ENCODE data around the gene ZNF407. TPM values are rescaled to one million over a fixed set of nuclear protein-coding genes. Genes with fewer than 3 reads are reported as not detected.

The ZNF407 gene
- total RNA-seq, 2 donors from 2014 or later: 11.7 to 22.2 TPM

DNA sequence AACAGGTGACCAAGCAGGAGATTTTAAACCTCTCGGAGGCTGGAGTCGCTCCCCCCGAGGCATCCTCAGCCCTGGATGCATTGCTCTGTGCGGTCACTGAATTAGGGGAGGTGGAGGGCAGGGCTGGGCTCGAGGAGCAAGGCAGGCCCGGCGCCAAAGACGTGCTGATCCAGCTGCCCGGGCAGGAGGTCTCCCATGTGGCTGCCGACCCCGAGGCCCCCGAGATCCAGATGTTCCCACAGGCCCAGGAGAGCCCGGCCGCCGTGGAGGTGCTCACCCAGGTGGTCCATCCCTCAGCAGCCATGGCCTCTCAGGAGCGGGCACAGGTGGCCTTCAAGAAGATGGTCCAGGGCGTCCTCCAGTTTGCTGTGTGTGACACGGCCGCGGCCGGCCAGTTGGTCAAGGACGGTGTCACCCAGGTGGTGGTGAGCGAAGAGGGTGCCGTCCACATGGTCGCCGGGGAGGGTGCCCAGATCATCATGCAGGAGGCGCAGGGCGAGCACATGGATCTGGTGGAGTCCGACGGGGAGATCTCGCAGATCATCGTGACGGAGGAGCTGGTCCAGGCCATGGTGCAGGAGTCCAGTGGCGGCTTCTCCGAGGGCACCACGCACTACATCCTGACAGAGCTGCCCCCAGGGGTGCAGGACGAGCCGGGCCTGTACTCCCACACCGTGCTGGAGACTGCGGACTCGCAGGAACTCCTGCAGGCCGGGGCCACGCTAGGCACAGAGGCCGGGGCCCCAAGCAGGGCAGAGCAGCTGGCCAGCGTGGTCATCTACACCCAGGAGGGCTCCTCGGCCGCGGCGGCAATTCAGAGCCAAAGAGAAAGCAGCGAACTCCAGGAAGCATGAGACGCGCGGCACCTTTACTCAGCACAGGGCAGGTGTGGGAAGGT, 466.2 kb downstream of the ZNF407 start:
- no peak for TF ChIP-seq POLR2A (IDR thresholded peaks at IDR 0.05)
- TF ChIP-seq, protein P1, sequence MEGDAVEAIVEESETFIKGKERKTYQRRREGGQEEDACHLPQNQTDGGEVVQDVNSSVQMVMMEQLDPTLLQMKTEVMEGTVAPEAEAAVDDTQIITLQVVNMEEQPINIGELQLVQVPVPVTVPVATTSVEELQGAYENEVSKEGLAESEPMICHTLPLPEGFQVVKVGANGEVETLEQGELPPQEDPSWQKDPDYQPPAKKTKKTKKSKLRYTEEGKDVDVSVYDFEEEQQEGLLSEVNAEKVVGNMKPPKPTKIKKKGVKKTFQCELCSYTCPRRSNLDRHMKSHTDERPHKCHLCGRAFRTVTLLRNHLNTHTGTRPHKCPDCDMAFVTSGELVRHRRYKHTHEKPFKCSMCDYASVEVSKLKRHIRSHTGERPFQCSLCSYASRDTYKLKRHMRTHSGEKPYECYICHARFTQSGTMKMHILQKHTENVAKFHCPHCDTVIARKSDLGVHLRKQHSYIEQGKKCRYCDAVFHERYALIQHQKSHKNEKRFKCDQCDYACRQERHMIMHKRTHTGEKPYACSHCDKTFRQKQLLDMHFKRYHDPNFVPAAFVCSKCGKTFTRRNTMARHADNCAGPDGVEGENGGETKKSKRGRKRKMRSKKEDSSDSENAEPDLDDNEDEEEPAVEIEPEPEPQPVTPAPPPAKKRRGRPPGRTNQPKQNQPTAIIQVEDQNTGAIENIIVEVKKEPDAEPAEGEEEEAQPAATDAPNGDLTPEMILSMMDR (IDR thresholded peaks at IDR 0.05): no peak
- TF ChIP-seq POLR2AphosphoS5 (IDR thresholded peaks at IDR 0.05): no peak
- no peak overlapping the region for H3K4me3 ChIP-seq
- H3K36me3 ChIP-seq: no peaks in the 10 kb centered on the region
- 96% methylated on average over 53 of the region's 53 CpGs for WGBS
- no peak overlapping the region for H3K27ac ChIP-seq
- no peaks in the 10 kb centered on the region for H3K27me3 ChIP-seq (replicated peaks; ENCODE audit: insufficient read depth)
- no peaks in the 10 kb centered on the region for H3K9me3 ChIP-seq
- H3K4me1 ChIP-seq (replicated peaks): no peaks in the 10 kb centered on the region
- intact Hi-C loops (cut with DNase I): no loop called here
- DNase-seq (ENCODE audit: low spot score): no peak

DNA sequence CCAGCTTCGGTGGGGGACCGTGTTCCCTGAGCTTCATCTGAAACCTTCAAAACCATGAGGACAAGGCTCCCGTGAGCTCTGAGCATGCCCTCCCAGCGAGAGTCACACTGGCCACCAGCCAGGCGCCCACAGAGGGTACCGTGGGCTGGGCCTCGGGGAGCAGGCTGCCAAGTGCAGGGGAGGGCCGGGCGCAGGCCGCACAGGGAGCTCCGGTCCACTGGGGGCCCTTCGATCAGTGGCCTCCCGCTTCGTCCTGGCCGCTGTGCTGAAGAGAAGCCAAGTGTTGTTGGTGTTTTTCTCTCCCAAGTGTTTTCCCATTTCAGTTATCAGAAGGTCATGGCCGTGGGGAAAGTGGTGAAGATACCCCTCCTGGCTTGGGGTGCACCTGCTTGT, 466.8 kb downstream of the ZNF407 start:
- Histone ChIP-seq H3K4me1 (replicated peaks) (no peaks in the 10 kb centered on the region), H3K27me3 (replicated peaks; ENCODE audit: insufficient read depth) (no peaks in the 10 kb centered on the region), H3K27ac (no peak overlapping the region), H3K4me3 (no peak overlapping the region), H3K36me3 (no peaks in the 10 kb centered on the region), H3K9me3 (no peaks in the 10 kb centered on the region)
- 91% methylated on average over 16 of the region's 16 CpGs for WGBS
- no peak for DNase-seq (ENCODE audit: low spot score)
- intact Hi-C loops (cut with DNase I): no loop called here
- TF ChIP-seq POLR2AphosphoS5 (IDR thresholded peaks at IDR 0.05) (no peak), POLR2A (IDR thresholded peaks at IDR 0.05) (no peak)
- TF ChIP-seq, protein P1 (IDR thresholded peaks at IDR 0.05): no peak

DNA sequence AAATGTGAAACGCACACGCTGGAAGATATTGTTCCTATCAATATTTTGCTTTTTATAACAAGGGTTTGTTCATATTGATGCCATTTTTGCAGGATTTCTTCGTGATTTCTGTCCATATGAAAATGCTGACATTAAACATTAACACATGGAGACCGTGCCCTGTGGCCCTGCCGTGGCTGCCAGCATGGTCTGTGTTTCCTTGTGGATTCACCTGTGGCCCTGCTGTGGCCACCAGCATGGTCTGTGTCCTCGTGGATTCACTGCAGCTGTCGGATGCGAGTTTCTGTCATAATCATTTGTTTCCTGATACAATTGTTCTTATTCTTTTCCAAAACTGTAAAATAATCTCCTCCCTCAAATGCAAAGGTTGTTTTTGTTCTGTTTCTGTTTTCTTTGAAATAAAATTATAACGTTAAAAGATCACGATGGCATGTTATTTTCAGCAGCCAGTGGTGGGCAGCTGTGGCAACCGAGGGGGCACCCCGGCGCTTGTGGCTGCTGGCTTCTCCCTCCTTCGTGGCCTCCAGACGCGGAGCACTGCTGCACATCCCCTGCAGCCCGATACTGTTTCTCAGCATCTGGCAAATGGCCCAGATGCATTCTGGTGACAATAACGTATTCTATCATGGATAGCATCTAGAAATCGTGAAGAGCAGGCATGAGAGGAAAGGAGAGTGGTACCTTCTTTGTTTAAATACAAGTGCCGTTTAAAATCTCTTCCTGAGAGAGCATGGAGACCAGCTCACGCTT, 467.8 kb downstream of the ZNF407 start:
- TF ChIP-seq POLR2AphosphoS5 (IDR thresholded peaks at IDR 0.05): no peak
- TF ChIP-seq, protein P1 (IDR thresholded peaks at IDR 0.05): no peak
- no peak for TF ChIP-seq POLR2A (IDR thresholded peaks at IDR 0.05)
- no peaks in the 10 kb centered on the region for H3K36me3 ChIP-seq
- DNase-seq (ENCODE audit: low spot score): no peak

DNA sequence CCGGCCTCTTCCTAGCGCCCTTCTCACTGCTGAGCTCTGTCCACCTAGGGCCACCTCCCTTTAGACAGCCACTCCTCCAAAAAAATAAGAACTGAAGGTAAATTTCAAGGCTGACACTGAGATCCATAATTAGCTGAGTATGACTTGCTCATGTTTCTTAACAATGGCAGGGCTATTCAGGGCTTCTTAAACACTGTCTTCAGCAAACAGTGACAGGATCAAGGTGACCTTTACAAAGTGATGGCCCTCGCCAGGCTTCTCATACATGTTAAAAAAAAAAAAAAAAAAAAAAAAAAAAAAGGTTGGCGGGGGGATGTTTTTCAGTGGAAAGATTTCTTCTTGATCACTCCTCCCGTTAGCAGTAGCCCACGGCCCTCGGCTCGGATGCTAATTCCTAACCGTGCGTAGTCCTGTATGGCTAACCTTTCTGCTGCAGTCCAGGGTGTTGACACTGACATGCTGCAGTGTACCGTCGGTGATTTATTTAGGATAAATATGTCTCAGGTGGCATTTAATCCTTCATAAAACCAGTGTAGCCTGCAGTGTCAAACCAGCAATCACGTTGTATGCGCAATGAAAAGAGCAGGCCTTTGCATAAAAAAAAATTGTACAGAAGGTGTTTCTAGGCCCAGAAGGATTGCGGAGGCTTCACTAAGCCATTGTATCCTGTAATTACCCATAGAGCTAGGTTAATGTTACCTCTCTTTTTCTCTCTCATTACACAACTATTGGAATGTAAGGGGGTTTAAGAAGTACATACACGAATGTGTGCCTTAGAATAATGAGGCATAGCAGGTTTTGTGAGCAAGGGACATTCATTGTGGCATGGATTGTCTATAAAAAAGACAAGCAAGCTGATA, 468.6 kb downstream of the ZNF407 start:
- DNase-seq (ENCODE audit: low spot score): no peak
- Histone ChIP-seq H3K36me3 (no peaks in the 10 kb centered on the region), H3K27me3 (replicated peaks; ENCODE audit: insufficient read depth) (no peaks in the 10 kb centered on the region), H3K4me1 (replicated peaks) (no peaks in the 10 kb centered on the region), H3K27ac (no peak overlapping the region), H3K9me3 (no peaks in the 10 kb centered on the region), H3K4me3 (no peak overlapping the region)
- intact Hi-C loops (cut with DNase I): no loop called here
- TF ChIP-seq POLR2A (IDR thresholded peaks at IDR 0.05): no peak
- WGBS: 89% methylated on average over 16 of the region's 16 CpGs

More for the DNA sequence above, 467.8 kb downstream of the ZNF407 start:
- Histone ChIP-seq H3K27me3 (replicated peaks; ENCODE audit: insufficient read depth) (no peaks in the 10 kb centered on the region), H3K27ac (no peak overlapping the region), H3K4me1 (replicated peaks) (no peaks in the 10 kb centered on the region), H3K4me3 (no peak overlapping the region), H3K9me3 (no peaks in the 10 kb centered on the region)
- WGBS: 74% methylated on average over 21 of the region's 21 CpGs
- intact Hi-C loops (cut with DNase I): no loop called here

DNA sequence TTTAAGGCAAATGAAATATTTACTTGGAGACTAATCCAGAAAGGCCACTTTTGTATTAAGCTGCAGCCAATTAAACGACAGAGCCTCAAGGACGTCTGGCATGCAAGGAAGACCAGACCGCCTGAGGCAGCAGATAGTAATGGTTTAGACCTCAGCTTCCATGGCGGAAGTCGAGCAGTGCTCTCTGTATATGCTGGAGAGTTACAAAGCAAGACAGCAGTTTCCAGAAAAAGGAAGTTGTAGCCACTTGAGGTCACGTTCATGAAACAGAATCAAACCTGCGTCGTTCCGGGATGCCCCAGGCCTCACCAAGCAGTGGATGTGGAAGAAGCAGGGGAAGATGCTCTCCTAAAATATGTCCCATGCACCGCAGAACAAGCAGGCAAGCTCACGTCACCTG, 469.3 kb downstream of the ZNF407 start:
- Histone ChIP-seq H3K27ac (no peak overlapping the region), H3K9me3 (no peaks in the 10 kb centered on the region), H3K4me3 (no peak overlapping the region), H3K27me3 (replicated peaks; ENCODE audit: insufficient read depth) (no peaks in the 10 kb centered on the region), H3K36me3 (no peaks in the 10 kb centered on the region), H3K4me1 (replicated peaks) (no peaks in the 10 kb centered on the region)
- 87% methylated on average over 11 of the region's 11 CpGs for WGBS
- TF ChIP-seq POLR2AphosphoS5 (IDR thresholded peaks at IDR 0.05) (no peak), POLR2A (IDR thresholded peaks at IDR 0.05) (no peak)
- TF ChIP-seq, protein P1 (IDR thresholded peaks at IDR 0.05): no peak
- intact Hi-C loops (cut with DNase I): no loop called here
- DNase-seq (ENCODE audit: low spot score): no peak
